ENCODE results near the gene NOS1AP. TPM values are rescaled to one million over a fixed set of nuclear protein-coding genes. Genes with fewer than 3 reads are reported as not detected.

Gene NOS1AP
- total and polyA plus RNA-seq, 9 of the 15 experiments (the other 6 are each of a cell fraction or from before 2014, with no cell fraction given), result 0.07 to 1.5 (median 0.22) TPM

GRCh38 chr1:162391790-162392563 lies 322.5 kb downstream of the NOS1AP start (continued):
- TF ChIP-seq THAP7 (CRISPR knock-in tag; IDR thresholded peaks at IDR 0.05) (no peak), RBBP5 (IDR thresholded peaks at IDR 0.05; ENCODE audit: borderline replicate concordance, insufficient read depth, low read length, poor library complexity, severe bottlenecking) (no peak), MLLT1 (IDR thresholded peaks at IDR 0.05) (peak; percentile 82 to 90), GATAD2A (IDR thresholded peaks at IDR 0.05) (peak; percentile 90)

- intact Hi-C loops (cut with micrococcal nuclease) (loop anchor here (5.0 kb wide), 1 partner anchor 101 kb away; the partner anchor contains the start of gene UHMK1), in situ Hi-C loops (cut with MboI) (no loop called here)
- peak; percentile 21 for ATAC-seq
- H3K27ac ChIP-seq (ENCODE audit: extremely low read depth, low read depth, low read length), result peak overlapping the region; percentile 14; the same call in 2 of the 3 replicates
- WGBS (ENCODE audit: insufficient coverage, low coverage, missing lambda C conversion rate), result 30% methylated on average over 3 of the region's 3 CpGs
- CTCF ChIA-PET (ENCODE audit: low intra/inter-chr PET ratio), result no interaction called here
- BruUV-seq (replicated peaks), result no TSS peak
- H2AFZ ChIP-seq (ENCODE audit: low read depth, low read length), result peak overlapping the region; percentile 26
- DNase-seq (ENCODE audit: extremely low read depth in 1 of 4, low spot score in 3 of 4), result peak in 1 of 4 experiments; percentile 24
- no peak for FAIRE-seq
- no peak overlapping the region for H3K4me3 ChIP-seq
- no peaks in the 10 kb centered on the region for H4K20me1 ChIP-seq (replicated peaks; ENCODE audit: control insufficient read depth, insufficient read depth, low read length)
- H3K4me2 ChIP-seq (ENCODE audit: insufficient read depth, low read length), result peak overlapping the region; percentile 59
- H3K9me3 ChIP-seq (replicated peaks; ENCODE audit: control insufficient read depth, insufficient read depth, low read depth, low read length), result no peaks in the 10 kb centered on the region
- peak overlapping the region in 1 of 2 experiments; percentile 15; a peak in 1 of 4 replicates for H3K9ac ChIP-seq (ENCODE audit: insufficient read depth in 1 of 2, low read depth in 2 of 2, low read length in 2 of 2)
- H3K27me3 ChIP-seq (ENCODE audit: control insufficient read depth in 2 of 2, insufficient read depth in 2 of 2, low read length in 2 of 2), result no peaks in the 10 kb centered on the region
- no peaks in the 10 kb centered on the region for H3K79me2 ChIP-seq (ENCODE audit: control insufficient read depth, insufficient read depth, low read length)
- H3K9me1 ChIP-seq (ENCODE audit: control insufficient read depth, insufficient read depth, low read length), result no peaks in the 10 kb centered on the region
- H3K36me3 ChIP-seq (ENCODE audit: control insufficient read depth, insufficient read depth, low read length), result no peaks in the 10 kb centered on the region
- H3K4me1 ChIP-seq (replicated peaks in 1 of 2; ENCODE audit: control insufficient read depth in 2 of 2, insufficient read depth in 2 of 2, low read length in 2 of 2), result peaks cover 11 to 36% of the 10 kb centered on the region in 2 experiments; a peak in 4 of 5 replicates
- POLR2A ChIA-PET, result interaction anchor here (1.3 kb wide), 1 partner anchor 9 kb away, joined by 3 read pairs; no protein-coding TSS in a partner anchor
- TF ChIP-seq TARDBP (IDR thresholded peaks at IDR 0.05), result no peak
- no peak for TF ChIP-seq HINFP (tag; conservative IDR thresholded peaks at IDR 0.05; ENCODE audit: low read depth)
- no peak for TF ChIP-seq MLX (CRISPR knock-in tag; conservative IDR thresholded peaks at IDR 0.05)
- TF ChIP-seq ZBTB8A (IDR thresholded peaks at IDR 0.05; ENCODE audit: partially characterized antibody), result no peak
- TF ChIP-seq SMARCA4 (IDR thresholded peaks at IDR 0.05), result no peak
- TF ChIP-seq HDAC2 (IDR thresholded peaks at IDR 0.05), result 0 out of 2 replicates have a peak, but pooled peaks have one; percentile 50
Measured at GRCh38 chr1:162396201-162396906, 326.9 kb downstream of the NOS1AP start.
